T-helper 2 cell treated with Interferon-gamma antibody and Interleukin-4, amounts not matched to agents 5 μg/mL and 100 μg/mL, for 36 hours (primary cell): ENCODE results near the gene ANAPC2.
A peak's percentile ranks its signal among the peaks of the same experiment; 100 is the strongest.

Source experiments
- DNase-seq: peaks from one replicate; pipeline ENCODE4 v3.0.0; 2021; ENCODE audit warnings: low spot score
- H3K27ac Mint-ChIP-seq: one replicate; pipeline ENCODE4 v1.8.0; 2021; ENCODE audit warnings: mild to moderate bottlenecking, mixed read lengths
- H3K27me3 Mint-ChIP-seq: one replicate; pipeline ENCODE4 v1.8.0; 2021; ENCODE audit warnings: low read depth, mixed read lengths
- H3K36me3 Mint-ChIP-seq: one replicate; pipeline ENCODE4 v1.8.0; 2021; ENCODE audit warnings: low read depth, mixed read lengths
- H3K4me1 Mint-ChIP-seq: one replicate; pipeline ENCODE4 v1.8.0; 2021; ENCODE audit warnings: low read depth, mixed read lengths
- H3K4me3 Mint-ChIP-seq: one replicate; pipeline ENCODE4 v1.8.0; 2022; ENCODE audit warnings: mild to moderate bottlenecking, moderate library complexity, mixed read lengths
- H3K9me3 Mint-ChIP-seq: one replicate; pipeline ENCODE4 v1.8.0; 2021; ENCODE audit warnings: mixed read lengths

Gene ANAPC2

DNA sequence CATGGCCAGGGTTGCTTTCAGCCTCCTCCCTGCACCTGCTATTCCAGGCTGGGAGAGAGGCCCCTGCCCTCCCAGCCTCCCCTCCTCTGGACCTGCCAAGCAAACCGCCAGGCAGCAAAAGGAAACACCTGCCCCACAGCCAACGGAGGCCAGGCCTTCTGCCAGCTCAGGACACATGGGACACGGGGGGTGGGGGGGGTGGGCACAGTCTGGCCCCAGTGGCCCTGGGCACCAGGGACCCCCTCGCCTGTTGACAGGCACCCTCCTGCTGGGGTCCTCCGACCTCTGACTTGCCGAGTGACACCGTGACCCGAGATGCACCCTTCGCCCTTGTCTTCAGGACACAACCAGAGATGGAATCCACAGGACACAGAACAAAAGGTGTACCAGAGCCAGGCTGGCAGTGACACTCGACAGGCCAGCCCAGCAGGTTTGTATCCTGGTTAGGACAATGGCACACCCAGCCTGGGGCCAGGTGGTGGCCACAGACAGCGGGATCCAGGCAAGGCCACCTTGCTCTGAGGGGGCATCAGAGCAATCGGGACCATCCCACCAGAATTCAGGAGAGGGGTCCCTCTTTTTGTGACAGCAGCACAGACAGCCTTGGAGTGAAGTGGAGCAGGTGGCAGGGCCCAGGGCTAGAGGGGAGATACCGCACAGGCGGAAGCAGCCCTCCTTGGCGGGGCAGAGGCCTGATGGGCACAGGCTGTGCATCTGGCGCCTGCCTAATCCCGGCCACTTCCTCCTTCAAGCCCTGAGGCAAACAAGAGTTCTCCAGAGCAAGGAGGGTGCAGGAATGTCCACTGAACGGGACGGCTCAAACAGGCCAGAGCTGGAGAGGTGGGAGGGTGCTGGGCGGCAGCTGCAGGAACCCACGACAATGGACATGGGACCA, 15.2 kb downstream of the ANAPC2 start:
- H3K36me3 Mint-ChIP-seq = peaks cover 4% of the 10 kb centered on the region
- H3K4me3 Mint-ChIP-seq = no peak overlapping the region
- DNase-seq = no peak
- H3K4me1 Mint-ChIP-seq = no peaks in the 10 kb centered on the region
- no peaks in the 10 kb centered on the region for H3K9me3 Mint-ChIP-seq
- H3K27me3 Mint-ChIP-seq = peaks cover 24% of the 10 kb centered on the region
- H3K27ac Mint-ChIP-seq = no peak overlapping the region

GRCh38 chr9:137171149-137171900, 17.0 kb downstream of the ANAPC2 start:
- Mint-ChIP-seq H3K36me3 (no peaks in the 10 kb centered on the region), H3K4me3 (no peak overlapping the region), H3K4me1 (no peaks in the 10 kb centered on the region), H3K27me3 (peaks cover 31% of the 10 kb centered on the region), H3K27ac (no peak overlapping the region), H3K9me3 (no peaks in the 10 kb centered on the region)
- no peak for DNase-seq

DNA sequence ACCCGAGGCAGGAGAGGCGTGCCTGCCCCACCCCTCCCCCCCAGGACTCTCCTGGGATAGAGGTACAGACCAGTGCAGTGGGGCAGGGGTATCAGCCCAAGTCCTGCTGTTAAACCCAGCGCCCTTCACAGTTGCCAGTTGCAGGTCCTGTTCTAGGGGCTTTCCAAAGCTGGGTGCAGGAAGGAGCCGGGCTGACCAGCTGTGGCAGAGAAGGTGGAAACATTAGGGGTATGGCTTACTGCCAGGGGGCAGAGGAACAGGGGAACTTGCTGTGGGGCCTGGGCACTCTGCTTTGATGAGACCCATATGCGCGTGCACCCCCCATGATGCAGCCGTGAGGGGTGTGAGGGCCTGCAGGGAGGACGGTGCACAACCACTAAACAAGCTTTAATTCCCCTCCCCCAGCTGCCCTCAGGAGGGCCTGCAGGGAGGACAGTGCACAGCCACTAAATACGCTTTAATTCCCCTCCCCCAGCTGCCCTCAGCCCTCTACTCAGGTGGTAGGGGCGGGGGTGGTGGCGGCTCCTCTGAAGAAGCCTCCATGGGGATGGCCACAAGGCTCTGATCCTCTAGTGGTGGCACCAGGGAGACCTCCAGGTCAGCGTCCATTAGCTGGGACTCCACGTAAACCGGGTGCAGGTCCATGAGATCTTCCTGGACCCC, 17.7 kb downstream of the ANAPC2 start:
- no peaks in the 10 kb centered on the region for H3K36me3 Mint-ChIP-seq
- H3K4me1 Mint-ChIP-seq = no peaks in the 10 kb centered on the region
- H3K9me3 Mint-ChIP-seq = no peaks in the 10 kb centered on the region
- H3K27me3 Mint-ChIP-seq = peaks cover 31% of the 10 kb centered on the region
- DNase-seq = no peak
- H3K4me3 Mint-ChIP-seq = no peak overlapping the region
- no peak overlapping the region for H3K27ac Mint-ChIP-seq

- Mint-ChIP-seq H3K27ac (no peak within 1 kb of the TSS), H3K27me3 (peaks cover 31% of the 10 kb centered on the region), H3K4me1 (no peaks in the 10 kb centered on the region), H3K36me3 (no peaks in the 10 kb centered on the region), H3K9me3 (no peaks in the 10 kb centered on the region), H3K4me3 (peak within 1 kb of the TSS; percentile 66)
- no peak for DNase-seq
Measured at GRCh38 chr9:137169896-137170358, 18.4 kb downstream of the ANAPC2 start, which contains the start of gene LRRC26. Gene LRRC26, minus strand, starts transcription at chr9:137170051. Its CDS starts 108 bp downstream, at chr9:137169943.

DNA sequence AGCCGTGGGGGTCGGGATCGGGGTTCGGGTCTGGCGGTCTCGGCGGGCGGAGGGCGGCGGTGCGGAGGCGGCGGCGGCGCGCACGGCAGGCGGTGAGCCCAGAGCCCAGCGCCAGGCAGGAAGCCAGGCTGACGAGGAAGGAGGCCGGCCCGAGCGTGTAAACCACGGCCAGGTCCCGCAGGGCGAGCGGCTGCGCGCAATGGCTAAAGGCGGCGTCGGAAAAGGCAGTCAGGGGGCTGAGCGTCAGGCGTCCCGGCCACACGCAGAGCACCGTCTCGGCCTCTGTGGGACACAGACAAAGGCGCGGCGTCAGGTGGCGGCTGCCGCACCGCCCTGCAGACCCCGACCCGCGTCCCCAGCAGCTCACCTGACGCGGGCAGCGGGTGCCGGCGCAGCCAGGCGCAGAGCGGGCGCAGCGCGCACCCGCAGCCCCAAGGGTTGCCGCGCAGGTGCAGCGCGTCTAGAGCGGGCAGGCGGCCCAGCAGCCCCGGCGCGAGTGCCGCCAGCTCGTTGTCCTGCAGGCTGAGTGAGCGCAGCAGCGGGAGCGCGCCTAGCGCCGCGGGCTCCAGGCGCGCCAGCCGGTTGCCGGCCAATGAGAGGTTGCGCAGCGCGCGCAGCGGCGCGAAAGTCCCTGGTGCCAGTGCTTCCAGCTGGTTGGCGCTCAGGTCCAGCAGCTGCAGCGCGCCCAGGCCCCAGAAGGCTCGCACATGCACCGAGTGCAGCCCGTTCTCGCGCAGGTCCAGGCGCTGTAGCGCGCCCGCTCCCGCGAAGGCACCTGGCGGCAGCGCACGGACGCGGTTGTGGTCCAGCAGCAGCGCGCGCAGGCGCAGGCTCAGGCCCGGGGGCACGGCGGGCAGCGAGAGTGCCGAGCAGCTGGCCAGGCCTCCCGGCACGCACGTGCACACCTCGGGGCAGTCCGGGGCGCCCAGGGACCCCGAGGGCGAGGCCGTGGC, 19.2 kb downstream of the ANAPC2 start:
- Mint-ChIP-seq H3K4me3 (peak overlapping the region; percentile 66), H3K27ac (no peak overlapping the region), H3K27me3 (peaks cover 32% of the 10 kb centered on the region), H3K4me1 (no peaks in the 10 kb centered on the region), H3K36me3 (no peaks in the 10 kb centered on the region), H3K9me3 (no peaks in the 10 kb centered on the region)
- no peak for DNase-seq

DNA sequence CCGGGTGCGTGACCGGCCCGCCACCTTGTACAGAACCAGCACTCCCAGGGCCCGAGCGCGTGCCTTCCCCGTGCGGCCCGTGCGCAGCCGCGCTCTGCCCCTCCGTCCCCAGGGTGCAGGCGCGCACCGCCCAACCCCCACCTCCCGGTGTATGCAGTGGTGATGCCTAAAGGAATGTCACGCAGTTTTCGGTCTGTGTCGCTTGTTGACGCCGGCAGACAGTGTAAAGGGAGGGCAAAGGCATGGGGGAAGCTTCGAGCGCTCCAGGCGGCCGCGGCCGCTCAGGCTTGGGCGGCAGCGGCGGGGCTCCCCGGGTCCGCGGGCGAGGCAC, 19.8 kb downstream of the ANAPC2 start:
- Mint-ChIP-seq H3K4me3 (peak overlapping the region; percentile 29), H3K36me3 (no peaks in the 10 kb centered on the region), H3K27ac (no peak overlapping the region), H3K27me3 (peaks cover 33% of the 10 kb centered on the region), H3K9me3 (no peaks in the 10 kb centered on the region), H3K4me1 (no peaks in the 10 kb centered on the region)
- no peak for DNase-seq

DNA sequence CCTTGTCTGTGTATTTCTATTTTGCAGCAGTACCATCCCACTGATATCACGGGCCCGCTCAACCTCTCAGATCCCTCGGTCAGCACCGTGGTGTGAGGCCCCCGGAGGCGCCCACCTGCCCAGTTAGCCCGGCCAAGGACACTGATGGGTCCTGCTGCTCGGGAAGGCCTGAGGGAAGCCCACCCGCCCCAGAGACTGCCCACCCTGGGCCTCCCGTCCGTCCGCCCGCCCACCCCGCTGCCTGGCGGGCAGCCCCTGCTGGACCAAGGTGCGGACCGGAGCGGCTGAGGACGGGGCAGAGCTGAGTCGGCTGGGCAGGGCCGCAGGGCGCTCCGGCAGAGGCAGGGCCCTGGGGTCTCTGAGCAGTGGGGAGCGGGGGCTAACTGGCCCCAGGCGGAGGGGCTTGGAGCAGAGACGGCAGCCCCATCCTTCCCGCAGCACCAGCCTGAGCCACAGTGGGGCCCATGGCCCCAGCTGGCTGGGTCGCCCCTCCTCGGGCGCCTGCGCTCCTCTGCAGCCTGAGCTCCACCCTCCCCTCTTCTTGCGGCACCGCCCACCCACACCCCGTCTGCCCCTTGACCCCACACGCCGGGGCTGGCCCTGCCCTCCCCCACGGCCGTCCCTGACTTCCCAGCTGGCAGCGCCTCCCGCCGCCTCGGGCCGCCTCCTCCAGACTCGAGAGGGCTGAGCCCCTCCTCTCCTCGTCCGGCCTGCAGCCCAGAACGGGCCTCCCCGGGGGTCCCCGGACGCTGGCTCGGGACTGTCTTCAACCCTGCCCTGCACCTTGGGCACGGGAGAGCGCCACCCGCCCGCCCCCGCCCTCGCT, 20.4 kb downstream of the ANAPC2 start:
- Mint-ChIP-seq H3K36me3 (no peaks in the 10 kb centered on the region), H3K4me1 (no peaks in the 10 kb centered on the region), H3K27me3 (peaks cover 29% of the 10 kb centered on the region), H3K9me3 (no peaks in the 10 kb centered on the region), H3K27ac (no peak overlapping the region), H3K4me3 (no peak overlapping the region)
- DNase-seq = no peak

DNA sequence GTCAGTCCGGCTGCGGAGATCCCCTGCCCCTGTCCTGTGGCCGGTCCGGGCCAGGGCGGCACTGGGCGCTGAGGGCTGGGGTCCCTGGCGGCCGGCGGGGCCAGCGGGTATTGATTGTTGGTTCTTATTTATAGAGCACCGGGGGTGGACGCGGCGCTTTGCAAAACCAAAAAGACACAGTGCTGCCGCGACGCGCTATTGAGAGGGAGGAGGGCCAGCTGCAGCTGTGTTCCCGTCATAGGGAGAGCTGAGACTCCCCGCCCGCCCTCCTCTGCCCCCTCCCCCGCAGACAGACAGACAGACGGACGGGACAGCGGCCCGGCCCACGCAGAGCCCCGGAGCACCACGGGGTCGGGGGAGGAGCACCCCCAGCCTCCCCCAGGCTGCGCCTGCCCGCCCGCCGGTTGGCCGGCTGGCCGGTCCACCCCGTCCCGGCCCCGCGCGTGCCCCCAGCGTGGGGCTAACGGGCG, 21.0 kb downstream of the ANAPC2 start:
- H3K9me3 Mint-ChIP-seq = no peaks in the 10 kb centered on the region
- no peak for DNase-seq
- no peak overlapping the region for H3K4me3 Mint-ChIP-seq
- no peaks in the 10 kb centered on the region for H3K4me1 Mint-ChIP-seq
- peaks cover 29% of the 10 kb centered on the region for H3K27me3 Mint-ChIP-seq
- H3K36me3 Mint-ChIP-seq = no peaks in the 10 kb centered on the region
- H3K27ac Mint-ChIP-seq = no peak overlapping the region

DNA sequence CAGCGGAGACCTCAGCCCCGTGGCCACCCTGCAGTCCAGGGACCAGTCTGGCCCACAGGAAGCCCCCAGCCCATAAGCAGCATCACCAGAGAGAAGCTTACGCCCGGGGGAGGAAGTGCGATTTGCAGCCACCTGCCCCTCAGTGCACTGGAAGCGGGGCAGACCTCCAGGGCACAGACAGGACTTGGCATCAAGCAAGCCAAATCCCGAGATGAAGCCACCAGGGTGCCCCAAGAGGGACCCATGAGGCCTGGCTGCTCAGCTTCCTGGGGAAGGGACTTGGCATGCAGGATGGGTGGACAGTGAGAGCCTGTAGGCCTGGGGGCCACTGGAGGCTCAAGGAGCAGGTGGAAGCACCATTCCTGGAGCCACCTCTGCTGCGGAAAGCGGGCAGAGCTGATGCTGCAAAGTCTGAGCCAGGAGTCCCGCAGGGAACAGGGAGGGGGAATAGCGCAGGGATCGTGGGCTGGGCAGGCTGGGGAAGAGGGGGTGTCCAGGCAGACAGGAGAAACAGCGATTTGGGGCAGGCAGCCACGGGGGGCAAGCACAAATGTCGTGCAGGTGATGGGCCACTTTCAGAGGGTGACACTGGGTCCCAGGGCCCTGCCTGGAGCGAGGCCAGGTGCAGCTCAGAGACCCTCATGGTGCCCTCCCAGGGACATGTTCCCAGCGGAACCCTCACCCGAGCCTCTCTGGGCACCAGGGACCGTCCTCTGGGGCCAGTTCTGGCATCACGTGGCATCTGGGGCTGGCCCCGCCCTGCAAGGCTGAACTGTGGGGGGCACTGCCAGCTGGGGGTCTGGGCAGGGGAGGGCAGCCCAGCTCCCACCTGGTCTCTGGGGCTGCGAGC, 21.8 kb downstream of the ANAPC2 start:
- Mint-ChIP-seq H3K36me3 (no peaks in the 10 kb centered on the region), H3K27ac (no peak overlapping the region), H3K4me3 (no peak overlapping the region), H3K4me1 (no peaks in the 10 kb centered on the region), H3K9me3 (no peaks in the 10 kb centered on the region), H3K27me3 (peaks cover 30% of the 10 kb centered on the region)
- no peak for DNase-seq

- H3K4me1 Mint-ChIP-seq = no peaks in the 10 kb centered on the region
- peaks cover 27% of the 10 kb centered on the region for H3K27me3 Mint-ChIP-seq
- H3K27ac Mint-ChIP-seq = no peak overlapping the region
- DNase-seq = no peak
- no peaks in the 10 kb centered on the region for H3K36me3 Mint-ChIP-seq
- no peaks in the 10 kb centered on the region for H3K9me3 Mint-ChIP-seq
- no peak overlapping the region for H3K4me3 Mint-ChIP-seq
Measured at GRCh38 chr9:137165250-137165836, 23.0 kb downstream of the ANAPC2 start.

DNA sequence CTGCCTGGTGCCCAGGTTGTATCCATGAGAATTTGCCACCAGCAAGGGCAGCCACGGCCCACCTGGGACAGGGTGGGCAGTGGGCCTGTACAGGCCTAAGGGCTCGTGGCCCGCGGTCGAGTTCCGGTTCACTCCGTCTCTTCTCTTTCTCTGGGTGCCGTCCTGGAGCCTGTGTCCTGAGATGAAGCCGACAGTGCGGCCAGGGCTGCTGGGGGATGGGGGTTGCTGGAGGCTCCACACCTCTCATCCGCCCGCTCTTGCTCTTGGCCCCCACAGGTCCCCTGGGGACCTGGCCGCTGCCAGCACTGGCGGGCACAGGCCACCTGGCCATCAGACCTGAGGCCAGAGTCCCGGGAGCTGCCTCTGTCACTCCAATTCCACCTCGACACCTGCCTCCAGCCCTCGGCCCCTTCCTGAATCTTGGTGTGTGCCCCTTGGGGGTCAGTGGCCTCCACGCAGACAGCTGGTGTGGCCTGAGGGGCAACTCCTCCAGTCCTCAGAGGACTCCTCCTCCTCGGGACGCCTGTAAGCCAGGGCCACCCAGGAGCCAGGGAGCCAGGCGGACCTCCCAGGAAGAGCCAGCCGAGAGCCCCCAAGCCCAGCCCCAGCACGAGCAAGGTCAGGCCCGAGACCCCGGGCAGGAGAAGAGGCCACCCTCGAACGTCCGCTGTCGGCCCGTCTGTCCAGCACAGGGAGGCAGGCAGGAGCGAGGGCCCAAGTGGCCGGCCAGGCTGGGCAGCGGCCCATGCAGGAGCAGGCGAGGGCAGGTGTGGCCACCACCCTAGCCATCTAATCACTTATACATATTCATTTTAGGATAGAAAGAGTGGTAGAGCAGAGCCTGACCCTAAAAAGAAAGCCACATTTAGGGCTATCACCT, 23.8 kb downstream of the ANAPC2 start:
- no peaks in the 10 kb centered on the region for H3K9me3 Mint-ChIP-seq
- H3K36me3 Mint-ChIP-seq = no peaks in the 10 kb centered on the region
- H3K4me1 Mint-ChIP-seq = no peaks in the 10 kb centered on the region
- H3K27ac Mint-ChIP-seq = no peak overlapping the region
- peaks cover 28% of the 10 kb centered on the region for H3K27me3 Mint-ChIP-seq
- no peak for DNase-seq
- H3K4me3 Mint-ChIP-seq = no peak overlapping the region
